Fibroblast of lung (primary cell): ENCODE results near the gene KIF19.

ENCODE experiments used
- EZH2 ChIP-seq: IDR thresholded peaks from 2 replicates; pipeline ENCODE4 v1.5.1; 2012; ENCODE audit warnings: low read length, control low read depth, mild to moderate bottlenecking; ENCODE audit errors: missing control alignments
- TF ChIP-seq, protein P1 (sequence below), 2 donors: IDR thresholded peaks in 1 of 2; conservative IDR thresholded peaks in 1 of 2; 1 replicate in 1 of 2; 2 replicates in 1 of 2; pipeline ENCODE4 v1.5.1; 2011 to 2012; ENCODE audit warnings: low read length in 2 of 2, control low read depth in 1 of 2, inconsistent platforms in 1 of 2, low read depth in 1 of 2, mild to moderate bottlenecking in 1 of 2

GRCh38 chr17:74357466-74357809, 31.4 kb downstream of the KIF19 start:
- TF ChIP-seq, protein P1, sequence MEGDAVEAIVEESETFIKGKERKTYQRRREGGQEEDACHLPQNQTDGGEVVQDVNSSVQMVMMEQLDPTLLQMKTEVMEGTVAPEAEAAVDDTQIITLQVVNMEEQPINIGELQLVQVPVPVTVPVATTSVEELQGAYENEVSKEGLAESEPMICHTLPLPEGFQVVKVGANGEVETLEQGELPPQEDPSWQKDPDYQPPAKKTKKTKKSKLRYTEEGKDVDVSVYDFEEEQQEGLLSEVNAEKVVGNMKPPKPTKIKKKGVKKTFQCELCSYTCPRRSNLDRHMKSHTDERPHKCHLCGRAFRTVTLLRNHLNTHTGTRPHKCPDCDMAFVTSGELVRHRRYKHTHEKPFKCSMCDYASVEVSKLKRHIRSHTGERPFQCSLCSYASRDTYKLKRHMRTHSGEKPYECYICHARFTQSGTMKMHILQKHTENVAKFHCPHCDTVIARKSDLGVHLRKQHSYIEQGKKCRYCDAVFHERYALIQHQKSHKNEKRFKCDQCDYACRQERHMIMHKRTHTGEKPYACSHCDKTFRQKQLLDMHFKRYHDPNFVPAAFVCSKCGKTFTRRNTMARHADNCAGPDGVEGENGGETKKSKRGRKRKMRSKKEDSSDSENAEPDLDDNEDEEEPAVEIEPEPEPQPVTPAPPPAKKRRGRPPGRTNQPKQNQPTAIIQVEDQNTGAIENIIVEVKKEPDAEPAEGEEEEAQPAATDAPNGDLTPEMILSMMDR (conservative IDR thresholded peaks at IDR 0.05 in 1 of 2, IDR thresholded peaks at IDR 0.05 in 1 of 2; ENCODE audit: low read depth in 1 of 2, low read length in 2 of 2) = no peak
- no peak for TF ChIP-seq EZH2
